Gastrocnemius medialis (tissue), 4 donors: ENCODE measurements around the gene PCGF1. TPM values are rescaled to one million over a fixed set of nuclear protein-coding genes. Genes with fewer than 3 reads are reported as not detected.
A peak's percentile ranks its signal among the peaks of the same experiment; 100 is the strongest.

Source experiments
- ATAC-seq, 2 donors: fragments of 150-250 bp; one replicate each; pipeline ENCODE4 v1.9.1; 2016
- DNase-seq, 2 donors: peaks; one replicate each; pipeline ENCODE4 v3.0.0-alpha.2; 2019
- H3K27ac ChIP-seq, 4 donors: fragments of 200-600 bp; sonication (generic); 1 replicate in 1 of 4; 2 replicates in 3 of 4; pipeline ENCODE4 v1.5.1; 2016 to 2018; ENCODE audit warnings: mild to moderate bottlenecking in 2 of 4, moderate library complexity in 1 of 4
- H3K27me3 ChIP-seq, 3 donors: fragments of 200-600 bp; sonication (generic) in 2 of 3; 1 replicate in 1 of 3; 2 replicates in 2 of 3; pipeline versions ENCODE4 v1.5.1 to v1.6.0; 2016 to 2019; ENCODE audit warnings: mild to moderate bottlenecking in 1 of 3, moderate library complexity in 1 of 3
- H3K36me3 ChIP-seq, 2 donors: fragments of 200-600 bp; sonication (generic) in 1 of 2; one replicate each; pipeline ENCODE4 v1.5.1; 2017 to 2018
- H3K4me1 ChIP-seq, 2 donors: fragments of 200-600 bp; sonication (generic) in 1 of 2; one replicate each; pipeline ENCODE4 v1.5.1; 2016 to 2017; ENCODE audit warnings: mild to moderate bottlenecking in 2 of 2
- H3K4me3 ChIP-seq, 4 donors: fragments of 200-600 bp; sonication (generic) in 3 of 4; 1 replicate in 1 of 4; 2 replicates in 3 of 4; pipeline ENCODE4 v1.5.1; 2016 to 2019; ENCODE audit warnings: mild to moderate bottlenecking in 2 of 4
- H3K9me3 ChIP-seq, 3 donors: fragments of 200-600 bp; sonication (generic) in 2 of 3; 1 replicate in 1 of 3; 2 replicates in 2 of 3; pipeline ENCODE4 v1.5.1; 2016 to 2019
- CTCF ChIP-seq, 5 experiments: fragments of 450-650 bp in 3 of 5; fragments of 200-600 bp in 2 of 5; sonication (generic) in 2 of 5; IDR thresholded peaks in 4 of 5; conservative IDR thresholded peaks in 1 of 5; 1 replicate in 4 of 5; 2 replicates in 1 of 5; pipeline ENCODE4 v1.5.1; 2016 to 2019; ENCODE audit warnings: antibody characterized with exemption in 5 of 5, mild to moderate bottlenecking in 3 of 5, moderate library complexity in 3 of 5
- POLR2A ChIP-seq, 2 donors: fragments of 450-650 bp; IDR thresholded peaks; one replicate each; pipeline ENCODE4 v1.6.1; 2017; ENCODE audit warnings: antibody characterized with exemption in 2 of 2, mild to moderate bottlenecking in 2 of 2, moderate library complexity in 2 of 2
- in situ Hi-C, 4 donors: fragments of 200-750 bp; cut with MboI; loops; one replicate each; pipeline versions ENCODE4 v1.15.0 to v1.8.0; 2017; ENCODE audit warnings: low sequenced_read_pairs in 4 of 4
- intact Hi-C: fragments of 100-400 bp; cut with DNase I; formaldehyde crosslinking; loops from one replicate; pipeline ENCODE4 v1.15.1; 2023; ENCODE audit warnings: low total_unique reads
- total RNA-seq, 4 donors: library from RNA; depleted of rRNA; stranded (reverse); fragments of >200 nt; gene quantifications; one replicate each; pipeline versions ENCODE4 v1.1.0 to v1.2.3, GENCODE V29; 2016

Gene PCGF1
- total RNA-seq, 4 donors from 2014 or later: 14.2 to 23.6 (median 20.0) TPM

GRCh38 chr2:74548285-74548899, 40.9 kb upstream of the PCGF1 start:
- in situ Hi-C loops: loop anchor here in 1 of 4 donors (25.0 kb wide), 1 partner anchor 1311 kb away; the partner anchor contains the start of genes CCT7 and PRADC1
- H3K27me3 ChIP-seq: peaks cover 11 to 23% (median 22%) of the 10 kb centered on the region in 3 donors
- ATAC-seq: peak in 1 of 2 donors; percentile 22
- intact Hi-C loops: no loop called here
- no peak for DNase-seq
- peak overlapping the region; percentile 32 to 65 (median 53) for H3K27ac ChIP-seq
- TF ChIP-seq POLR2A (IDR thresholded peaks at IDR 0.05): no peak
- no peak for TF ChIP-seq CTCF (IDR thresholded peaks at IDR 0.05 in 4 of 5, conservative IDR thresholded peaks at IDR 0.05 in 1 of 5)
- peak overlapping the region; percentile 55 to 70 (median 63) for H3K4me3 ChIP-seq
- peaks cover 4 to 13% of the 10 kb centered on the region in 2 donors for H3K4me1 ChIP-seq
- no peaks in the 10 kb centered on the region for H3K9me3 ChIP-seq
- H3K36me3 ChIP-seq: no peaks in the 10 kb centered on the region

- H3K4me3 ChIP-seq: no peak overlapping the region
- no peaks in the 10 kb centered on the region for H3K36me3 ChIP-seq
- ATAC-seq (no peak), DNase-seq (no peak)
- no peak for TF ChIP-seq CTCF (IDR thresholded peaks at IDR 0.05 in 4 of 5, conservative IDR thresholded peaks at IDR 0.05 in 1 of 5)
- no peak for TF ChIP-seq POLR2A (IDR thresholded peaks at IDR 0.05)
- H3K27me3 ChIP-seq: peaks cover 8 to 15% (median 11%) of the 10 kb centered on the region in 3 donors
- intact Hi-C loops: no loop called here
- H3K27ac ChIP-seq: no peak overlapping the region
- peaks cover 5 to 13% of the 10 kb centered on the region in 2 donors for H3K4me1 ChIP-seq
- H3K9me3 ChIP-seq: no peaks in the 10 kb centered on the region
- in situ Hi-C loops: loop anchor here in 1 of 4 donors (25.0 kb wide), 1 partner anchor 1309 kb away; the partner anchor contains the start of genes CCT7 and PRADC1
Measured at GRCh38 chr2:74546004-74546403, 38.5 kb upstream of the PCGF1 start.

DNA sequence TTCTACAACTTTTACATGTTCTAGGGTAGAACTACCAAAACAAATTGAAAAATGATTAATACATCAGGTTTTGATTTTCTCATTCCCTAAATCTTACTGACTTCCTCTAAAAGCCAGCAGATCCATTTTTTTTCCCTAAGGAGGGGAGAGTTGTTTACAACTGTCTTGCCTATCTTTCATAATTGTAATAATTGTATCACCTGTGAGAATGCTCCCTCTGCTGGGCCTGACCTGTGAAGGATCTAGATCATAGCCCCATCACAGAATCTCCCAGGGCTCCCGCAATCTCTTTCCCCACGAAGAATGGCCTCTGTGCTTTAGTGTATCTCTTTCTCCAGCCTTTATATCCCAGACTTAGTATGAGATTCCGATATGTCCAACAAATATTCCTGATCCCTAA, 37.1 kb upstream of the PCGF1 start:
- no peaks in the 10 kb centered on the region for H3K36me3 ChIP-seq
- no peak overlapping the region for H3K4me3 ChIP-seq
- in situ Hi-C loops: loop anchor here in 1 of 4 donors (25.0 kb wide), 1 partner anchor 1307 kb away; the partner anchor contains the start of genes CCT7 and PRADC1
- peaks cover 5 to 7% (median 6%) of the 10 kb centered on the region in 3 donors for H3K27me3 ChIP-seq
- peaks cover 10 to 11% of the 10 kb centered on the region in 2 donors for H3K4me1 ChIP-seq
- TF ChIP-seq POLR2A (IDR thresholded peaks at IDR 0.05) (no peak), CTCF (IDR thresholded peaks at IDR 0.05 in 4 of 5, conservative IDR thresholded peaks at IDR 0.05 in 1 of 5) (no peak)
- H3K27ac ChIP-seq: no peak overlapping the region
- no peak for ATAC-seq
- no peak for DNase-seq
- intact Hi-C loops: no loop called here
- no peaks in the 10 kb centered on the region for H3K9me3 ChIP-seq

DNA sequence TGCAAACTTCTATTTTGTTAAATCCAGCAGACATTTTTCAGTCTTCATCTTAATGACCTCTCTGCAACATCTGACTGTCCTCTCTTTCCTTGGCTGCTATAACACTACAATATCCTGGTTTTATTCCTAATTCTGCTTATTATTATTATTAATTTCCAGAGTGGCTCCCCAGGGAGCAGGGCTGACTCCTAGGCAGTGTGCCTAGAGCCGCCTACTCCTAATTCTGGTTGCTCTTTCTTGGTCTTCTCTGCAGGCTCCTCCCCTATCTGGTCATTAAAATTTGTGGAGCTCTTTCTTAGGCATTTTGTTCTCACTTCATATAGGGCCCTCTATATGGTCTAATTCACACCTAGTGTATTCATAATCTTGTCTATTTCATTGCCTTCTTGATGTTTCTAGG, 35.5 kb upstream of the PCGF1 start:
- in situ Hi-C loops: loop anchor here in 1 of 4 donors (25.0 kb wide), 1 partner anchor 1306 kb away; the partner anchor contains the start of genes CCT7 and PRADC1
- intact Hi-C loops: no loop called here
- Histone ChIP-seq H3K4me1 (peaks cover 0 to 6% of the 10 kb centered on the region in 2 donors), H3K27me3 (no peaks in the 10 kb centered on the region), H3K9me3 (no peaks in the 10 kb centered on the region), H3K4me3 (no peak overlapping the region), H3K36me3 (no peaks in the 10 kb centered on the region), H3K27ac (no peak overlapping the region)
- ATAC-seq (no peak), DNase-seq (no peak)
- TF ChIP-seq POLR2A (IDR thresholded peaks at IDR 0.05) (no peak), CTCF (IDR thresholded peaks at IDR 0.05 in 4 of 5, conservative IDR thresholded peaks at IDR 0.05 in 1 of 5) (no peak)
